ENCODE measurements around the gene HSPH1. TPM values are rescaled to one million over a fixed set of nuclear protein-coding genes. Genes with fewer than 3 reads are reported as not detected.

Gene HSPH1
- total and polyA plus RNA-seq, 2 of the 13 experiments (the other 11 are each of a cell fraction or from before 2014, with no cell fraction given) = 13.0 to 62.9 TPM

- in situ Hi-C loops (cut with HindIII; ENCODE audit: extremely low pct_ligation_motif_present, low pct_unique_long_range_greater_than_20kb) = no loop called here
- Histone ChIP-seq H3K79me2 (ENCODE audit: insufficient read depth, low read length) (no peaks in the 10 kb centered on the region), H3K36me3 (replicated peaks in 1 of 2; ENCODE audit: control insufficient read depth in 1 of 2, insufficient read depth in 2 of 2, low read length in 2 of 2) (peaks cover 25 to 89% of the 10 kb centered on the region in 2 experiments), H3K4me3 (replicated peaks in 1 of 3; ENCODE audit: insufficient read depth in 1 of 3, low read depth in 2 of 3, low read length in 3 of 3) (no peak overlapping the region), H3K9ac (ENCODE audit: insufficient read depth, low read depth, low read length) (no peak overlapping the region), H3K4me1 (ENCODE audit: insufficient read depth, low read length) (no peaks in the 10 kb centered on the region), H4K20me1 (ENCODE audit: insufficient read depth, low read length) (no peaks in the 10 kb centered on the region; the same call in 1 of the 2 replicates), H3K4me2 (ENCODE audit: low read depth, low read length) (no peak overlapping the region), H3K9me3 (ENCODE audit: low read length) (no peaks in the 10 kb centered on the region), H3K27me3 (ENCODE audit: control insufficient read depth in 1 of 2, insufficient read depth in 2 of 2, low read length in 2 of 2) (no peaks in the 10 kb centered on the region), H2AFZ (ENCODE audit: low read length) (no peak overlapping the region), H3K27ac (ENCODE audit: extremely low read length, insufficient read depth, low read length) (no peak overlapping the region)
- ChIA-PET POLR2A (interaction anchor here (1.3 kb wide), 1 partner anchor 10 kb away, joined by 4 read pairs; no protein-coding TSS in a partner anchor), CTCF (ENCODE audit: low intra/inter-chr PET ratio, low total read pairs) (no interaction called here)
- TF ChIP-seq TGIF2 (CRISPR knock-in tag; IDR thresholded peaks at IDR 0.05) (no peak), PHF21A (CRISPR knock-in tag; IDR thresholded peaks at IDR 0.05) (no peak), EED (CRISPR knock-in tag; IDR thresholded peaks at IDR 0.05) (no peak), SOX13 (IDR thresholded peaks at IDR 0.05) (no peak), SOX13 (CRISPR knock-in tag; conservative IDR thresholded peaks at IDR 0.05 in 1 of 2, IDR thresholded peaks at IDR 0.05 in 1 of 2) (no peak), RAD21 (CRISPR knock-in tag; IDR thresholded peaks at IDR 0.05) (no peak), NFKB2 (CRISPR knock-in tag; IDR thresholded peaks at IDR 0.05; ENCODE audit: borderline replicate concordance) (no peak), KDM5B (CRISPR knock-in tag; IDR thresholded peaks at IDR 0.05; ENCODE audit: borderline replicate concordance) (no peak), ZNF44 (CRISPR knock-in tag; IDR thresholded peaks at IDR 0.05) (no peak)
- no peak for DNase-seq (ENCODE audit: low spot score)
- BruUV-seq (replicated peaks) = no TSS peak
- WGBS (ENCODE audit: low lambda C conversion rate) = 99% methylated on average over 4 of the region's 4 CpGs
- intact Hi-C loops (cut with micrococcal nuclease; ENCODE audit: unreplicated experiment) = no loop called here
- no peak for ATAC-seq
- FAIRE-seq = no peak
Observed at GRCh38 chr13:31150315-31150985, 11.3 kb downstream of the HSPH1 start.

GRCh38 chr13:31149604-31150003, 12.1 kb downstream of the HSPH1 start:
- Histone ChIP-seq H3K9ac (ENCODE audit: insufficient read depth, low read depth, low read length) (no peak overlapping the region), H3K4me1 (ENCODE audit: insufficient read depth, low read length) (no peaks in the 10 kb centered on the region), H3K4me3 (replicated peaks in 1 of 3; ENCODE audit: insufficient read depth in 1 of 3, low read depth in 2 of 3, low read length in 3 of 3) (no peak overlapping the region), H4K20me1 (ENCODE audit: insufficient read depth, low read length) (no peaks in the 10 kb centered on the region; the same call in 1 of the 2 replicates), H3K4me2 (ENCODE audit: low read depth, low read length) (no peak overlapping the region), H2AFZ (ENCODE audit: low read length) (no peak overlapping the region), H3K9me3 (ENCODE audit: low read length) (no peaks in the 10 kb centered on the region), H3K36me3 (replicated peaks in 1 of 2; ENCODE audit: control insufficient read depth in 1 of 2, insufficient read depth in 2 of 2, low read length in 2 of 2) (peaks cover 27 to 93% of the 10 kb centered on the region in 2 experiments), H3K79me2 (ENCODE audit: insufficient read depth, low read length) (no peaks in the 10 kb centered on the region), H3K27me3 (ENCODE audit: control insufficient read depth in 1 of 2, insufficient read depth in 2 of 2, low read length in 2 of 2) (no peaks in the 10 kb centered on the region), H3K27ac (ENCODE audit: extremely low read length, insufficient read depth, low read length) (no peak overlapping the region)
- ChIA-PET CTCF (ENCODE audit: low intra/inter-chr PET ratio, low total read pairs) (no interaction called here), POLR2A (no interaction called here)
- no TSS peak for BruUV-seq (replicated peaks)
- 98% methylated on average over 2 of the region's 2 CpGs for WGBS (ENCODE audit: low lambda C conversion rate)
- ATAC-seq (no peak), FAIRE-seq (no peak), DNase-seq (ENCODE audit: low spot score) (no peak)
- in situ Hi-C loops (cut with HindIII; ENCODE audit: extremely low pct_ligation_motif_present, low pct_unique_long_range_greater_than_20kb) (no loop called here), intact Hi-C loops (cut with micrococcal nuclease; ENCODE audit: unreplicated experiment) (no loop called here)
- TF ChIP-seq HDAC6 (IDR thresholded peaks at IDR 0.05; ENCODE audit: low read depth, low read length) = no peak
- TF ChIP-seq ERF (CRISPR knock-in tag; IDR thresholded peaks at IDR 0.05) = no peak
- TF ChIP-seq MTERF4 (CRISPR knock-in tag; IDR thresholded peaks at IDR 0.05) = no peak
- no peak for TF ChIP-seq GTF2F1 (IDR thresholded peaks at IDR 0.05; ENCODE audit: low read length)
- TF ChIP-seq KDM6A (CRISPR knock-in tag; IDR thresholded peaks at IDR 0.05; ENCODE audit: low read depth) = no peak
- TF ChIP-seq HMGA1 (CRISPR knock-in tag; conservative IDR thresholded peaks at IDR 0.05) = no peak
- TF ChIP-seq HHEX (CRISPR knock-in tag; IDR thresholded peaks at IDR 0.05) = no peak

Data from HepG2 (cell line).